ENCODE results near the gene MRPL20. TPM values are rescaled to one million over a fixed set of nuclear protein-coding genes. Genes with fewer than 3 reads are reported as not detected.

The MRPL20 gene
- total RNA-seq, 4 donors from 2014 or later = 123 to 199 (median 160) TPM

- TF ChIP-seq CTCF (IDR thresholded peaks at IDR 0.05) (no peak), POLR2A (IDR thresholded peaks at IDR 0.05) (no peak)
- no peaks in the 10 kb centered on the region for H3K27me3 ChIP-seq
- peaks cover 12 to 61% of the 10 kb centered on the region in 2 donors for H3K4me1 ChIP-seq
- H3K9me3 ChIP-seq = no peaks in the 10 kb centered on the region
- no peaks in the 10 kb centered on the region for H3K36me3 ChIP-seq
- intact Hi-C loops (cut with DNase I) = no loop called here
- peak within 1 kb of the TSS in 1 of 3 donors; percentile 26 for H3K4me3 ChIP-seq (replicated peaks in 1 of 3)
- H3K27ac ChIP-seq = peak within 1 kb of the TSS in 2 of 3 donors; percentile 16 to 59
- 51 to 92% methylated on average over 7 to 16 of the region's 89 CpGs for WGBS, 2 donors
- peak; percentile 45 to 46 for DNase-seq
These were observed 28.2 kb upstream of the MRPL20 start, which contains the start of gene VWA1 for GRCh38 chr1:1435106-1435903. Gene VWA1 (plus strand): TSS chr1:1435690. CDS start chr1:1435749, 59 bp downstream.

DNA sequence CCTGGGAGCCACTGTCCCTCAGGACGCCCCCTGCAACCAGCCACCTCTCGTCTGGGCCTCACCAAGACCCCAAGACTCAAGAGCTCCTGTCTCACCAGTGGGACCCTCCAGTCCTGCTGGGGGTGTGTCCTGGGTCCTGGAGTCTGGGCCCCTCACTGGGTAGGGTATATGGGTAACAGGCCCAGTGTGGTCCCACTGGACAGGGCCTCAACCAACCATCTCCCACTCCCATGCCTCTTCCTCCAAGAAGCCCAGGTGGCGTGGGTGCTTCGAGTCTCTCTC lies 27.7 kb upstream of the MRPL20 start:
- no peak for DNase-seq
- WGBS, 2 donors = 72 to 74% methylated on average over 2 to 4 of the region's 4 CpGs
- intact Hi-C loops (cut with DNase I) = no loop called here
- H3K4me3 ChIP-seq (replicated peaks in 1 of 3) = no peak overlapping the region
- H3K27ac ChIP-seq = peak overlapping the region in 2 of 3 donors; percentile 16 to 59
- H3K36me3 ChIP-seq = no peaks in the 10 kb centered on the region
- H3K9me3 ChIP-seq = no peaks in the 10 kb centered on the region
- TF ChIP-seq CTCF (IDR thresholded peaks at IDR 0.05) (no peak), POLR2A (IDR thresholded peaks at IDR 0.05) (no peak)
- peaks cover 16 to 66% of the 10 kb centered on the region in 2 donors for H3K4me1 ChIP-seq
- no peaks in the 10 kb centered on the region for H3K27me3 ChIP-seq

GRCh38 chr1:1434131-1434823 lies 27.2 kb upstream of the MRPL20 start:
- H3K27me3 ChIP-seq = no peaks in the 10 kb centered on the region
- TF ChIP-seq POLR2A (IDR thresholded peaks at IDR 0.05) (no peak), CTCF (IDR thresholded peaks at IDR 0.05) (no peak)
- H3K4me1 ChIP-seq = peaks cover 16 to 70% of the 10 kb centered on the region in 2 donors
- H3K27ac ChIP-seq = peak overlapping the region in 2 of 3 donors; percentile 16 to 59
- H3K4me3 ChIP-seq (replicated peaks in 1 of 3) = no peak overlapping the region
- WGBS, 2 donors = 13 to 17% methylated on average over 11 to 17 of the region's 32 CpGs
- H3K36me3 ChIP-seq = no peaks in the 10 kb centered on the region
- no peaks in the 10 kb centered on the region for H3K9me3 ChIP-seq
- DNase-seq = peak; percentile 49 to 60
- intact Hi-C loops (cut with DNase I) = no loop called here

DNA sequence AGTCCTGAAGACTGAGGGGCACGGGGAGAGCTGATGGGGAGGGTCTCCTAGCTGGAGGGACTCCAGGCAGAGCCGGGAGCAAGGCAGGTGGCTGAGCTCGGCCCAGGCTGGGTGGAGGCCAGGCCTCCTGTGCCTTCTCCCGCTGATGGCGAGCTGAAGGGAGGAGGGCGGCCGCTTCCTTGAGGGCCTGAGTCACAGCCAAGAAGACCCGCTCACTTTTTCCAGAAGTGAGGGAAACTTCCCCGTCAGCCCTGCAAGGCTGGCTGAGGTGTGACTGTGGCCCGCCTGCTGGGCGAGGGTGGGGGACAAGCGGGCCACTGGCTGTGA lies 26.7 kb upstream of the MRPL20 start:
- Histone ChIP-seq H3K27ac (peak overlapping the region; percentile 16 to 59 (median 26)), H3K9me3 (no peaks in the 10 kb centered on the region), H3K36me3 (no peaks in the 10 kb centered on the region), H3K4me3 (replicated peaks in 1 of 3) (no peak overlapping the region), H3K27me3 (no peaks in the 10 kb centered on the region), H3K4me1 (peaks cover 16 to 70% of the 10 kb centered on the region in 2 donors)
- DNase-seq = no peak
- 27 to 65% methylated on average over 6 to 9 of the region's 12 CpGs for WGBS, 2 donors
- intact Hi-C loops (cut with DNase I) = no loop called here
- TF ChIP-seq POLR2A (IDR thresholded peaks at IDR 0.05) (no peak), CTCF (IDR thresholded peaks at IDR 0.05) (no peak)

All from thyroid gland (tissue), 4 donors.